ENCODE data around the gene RAD51B.

Gene RAD51B

DNA sequence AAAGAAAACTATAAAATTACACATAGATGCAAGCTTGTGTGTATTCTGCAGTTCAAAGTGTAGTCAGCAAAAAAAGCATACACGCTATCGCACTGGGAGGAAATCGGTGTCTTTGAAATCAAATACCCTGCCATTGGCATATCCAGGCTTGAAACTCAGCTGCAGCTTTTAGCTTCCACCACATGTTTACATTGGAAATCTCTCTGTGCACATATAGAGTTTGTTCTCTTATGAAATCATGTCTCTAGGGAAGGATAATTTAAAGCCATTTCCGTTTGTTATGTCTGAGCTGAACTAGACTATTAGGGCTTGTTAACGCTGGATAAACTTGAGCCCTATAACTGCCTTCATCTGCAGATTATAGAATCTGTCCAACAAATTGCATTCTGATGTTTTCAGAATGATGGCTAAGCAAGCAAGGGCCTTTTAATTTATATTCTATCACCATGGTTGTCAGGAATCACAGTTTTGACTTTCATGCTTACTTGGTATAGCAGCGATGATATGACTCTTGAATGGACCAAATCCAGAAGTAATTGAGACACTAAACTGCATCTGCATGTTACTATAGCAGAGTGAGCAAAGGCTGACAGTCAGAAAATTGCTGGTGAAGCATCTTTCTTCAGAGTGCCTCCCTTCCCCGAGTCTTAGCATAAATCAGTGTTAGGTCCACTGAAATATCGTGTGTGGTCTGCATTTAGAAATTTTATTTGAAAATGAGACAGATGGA, 530.5 kb downstream of the RAD51B start:
- no peak for FAIRE-seq
- no peak for DNase-seq (ENCODE audit: low spot score)

DNA sequence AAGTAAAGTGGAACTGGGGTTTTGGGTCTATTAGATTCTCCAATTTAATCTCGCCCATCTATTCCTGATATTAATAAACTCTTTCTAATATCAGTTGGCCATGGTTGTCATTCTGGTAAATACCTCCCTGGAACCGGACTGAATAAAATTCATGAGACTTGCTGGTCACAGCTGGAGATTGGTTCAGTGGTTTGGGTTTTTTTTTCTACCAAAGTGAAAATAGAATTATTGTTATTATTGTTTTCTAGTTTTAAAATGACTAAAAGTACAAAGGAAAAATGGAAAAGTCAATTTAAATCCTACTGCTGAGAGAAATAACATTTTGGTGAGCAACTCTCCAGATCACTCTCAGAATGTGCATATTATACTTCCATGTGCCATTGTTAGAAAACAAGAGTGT, 535.8 kb downstream of the RAD51B start:
- no peak for FAIRE-seq
- no peak for DNase-seq (ENCODE audit: low spot score)

DNA sequence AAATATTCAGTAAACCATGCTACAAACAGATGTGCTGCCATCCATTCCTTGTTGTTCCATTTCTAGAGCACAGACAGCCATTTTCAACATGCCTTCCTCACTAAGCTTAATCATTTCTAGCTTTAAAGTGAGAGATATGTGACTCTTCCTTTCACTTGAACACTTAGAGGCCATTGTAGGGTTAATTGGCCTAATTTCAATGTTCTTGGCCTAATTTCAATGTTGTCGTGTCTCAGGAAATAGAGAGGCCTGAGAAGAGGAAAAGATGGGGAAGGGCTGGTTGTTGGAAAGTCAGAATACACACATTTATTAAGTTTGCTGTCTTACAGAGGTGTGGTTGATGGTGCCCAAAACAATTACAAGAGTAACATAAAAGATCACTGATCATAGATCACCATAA, 538.2 kb downstream of the RAD51B start:
- DNase-seq (ENCODE audit: low spot score), result no peak
- no peak for FAIRE-seq

DNA sequence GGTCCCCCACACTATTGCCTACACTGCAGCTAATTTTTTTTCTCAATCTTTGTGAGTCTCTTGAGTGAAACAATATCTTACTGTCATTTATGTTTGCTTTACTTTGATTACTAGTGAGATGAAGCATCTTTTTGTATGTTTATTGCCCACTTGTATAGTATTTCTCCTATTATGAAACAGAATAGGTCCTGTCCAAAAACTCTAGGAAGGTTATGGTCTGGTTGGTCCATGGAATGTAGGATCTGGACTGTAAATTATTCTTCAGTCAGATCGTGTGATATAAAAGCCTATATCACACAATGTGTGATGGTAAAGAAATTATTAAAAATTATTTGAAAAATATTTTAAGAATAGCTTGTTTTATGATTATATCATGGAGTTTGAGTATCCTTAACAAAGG, 538.9 kb downstream of the RAD51B start:
- DNase-seq (ENCODE audit: low spot score) (no peak), FAIRE-seq (no peak)

DNA sequence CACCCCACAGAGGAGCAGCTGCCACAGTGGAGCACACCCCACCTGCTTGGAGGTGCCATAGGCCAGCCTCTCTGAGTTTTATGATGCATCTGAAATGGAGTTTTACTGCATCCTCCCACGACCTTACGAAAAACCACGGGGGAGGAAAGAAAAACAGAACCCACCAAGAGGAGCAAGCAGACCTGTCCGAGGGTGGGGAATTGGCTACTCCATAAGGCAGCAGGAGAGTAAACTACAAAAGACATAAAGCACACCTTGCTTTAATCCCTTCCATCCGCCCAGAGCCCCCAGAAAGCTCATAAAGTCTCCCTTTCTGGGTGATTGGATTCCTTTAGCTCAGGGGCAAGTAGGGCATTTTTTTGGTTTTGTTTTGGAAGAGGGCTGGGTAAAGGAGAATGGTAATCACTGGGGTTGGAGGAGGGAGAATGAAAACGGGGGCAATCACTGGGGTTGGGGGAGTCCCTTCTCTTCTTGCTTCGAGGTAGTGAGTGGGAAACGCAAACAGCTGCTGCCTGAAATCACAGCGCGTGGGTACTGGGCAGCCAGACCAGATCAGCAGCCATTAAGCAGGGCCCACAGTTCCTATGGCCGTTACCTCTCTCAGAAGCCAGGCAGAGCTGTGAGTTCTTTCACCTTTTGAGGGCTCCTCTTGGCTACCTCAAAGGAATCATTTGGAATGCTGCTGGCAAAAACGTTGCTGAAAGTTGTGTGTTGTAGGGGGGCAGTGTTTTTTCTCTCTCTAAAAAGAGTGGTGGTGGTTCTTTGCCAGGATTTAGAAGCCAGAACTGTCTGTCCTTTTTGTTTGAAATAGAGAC, 539.6 kb downstream of the RAD51B start:
- DNase-seq (ENCODE audit: low spot score) (no peak), FAIRE-seq (no peak)

DNA sequence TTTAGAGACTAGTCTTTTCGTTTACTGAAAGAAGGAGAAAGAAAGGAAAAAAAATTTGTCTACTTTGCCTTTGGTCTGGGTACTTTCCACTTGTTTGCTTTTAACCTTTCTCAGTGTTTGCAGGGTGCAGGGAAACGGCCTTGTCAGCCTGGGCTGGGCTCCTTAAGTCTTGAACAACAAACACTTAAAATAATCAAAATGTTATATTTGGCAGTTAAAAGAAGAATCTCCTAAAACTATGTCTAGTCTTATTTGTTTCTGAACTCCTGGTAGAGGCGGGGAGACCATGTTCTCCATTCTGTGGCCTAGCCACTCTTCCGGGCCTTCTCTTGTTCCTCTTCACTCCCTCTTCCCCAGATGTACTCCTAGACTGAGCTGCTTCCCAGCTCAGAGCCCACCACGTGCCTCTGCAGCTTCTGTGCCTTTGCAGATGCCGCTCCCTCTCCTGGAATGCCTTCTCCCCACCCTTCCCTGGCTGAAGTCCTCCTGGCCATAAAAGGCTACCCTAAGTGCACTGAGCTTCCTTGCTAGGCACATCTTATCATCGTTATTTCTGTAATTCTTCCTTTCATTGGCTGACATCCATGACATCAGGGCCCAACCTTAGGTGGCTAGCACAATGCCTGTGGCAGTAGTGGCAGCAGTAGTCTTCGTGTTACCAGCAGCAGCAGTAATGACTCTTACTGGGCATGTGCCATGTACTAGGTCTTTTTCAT, 540.4 kb downstream of the RAD51B start:
- DNase-seq (ENCODE audit: low spot score), result no peak
- FAIRE-seq, result no peak

DNA sequence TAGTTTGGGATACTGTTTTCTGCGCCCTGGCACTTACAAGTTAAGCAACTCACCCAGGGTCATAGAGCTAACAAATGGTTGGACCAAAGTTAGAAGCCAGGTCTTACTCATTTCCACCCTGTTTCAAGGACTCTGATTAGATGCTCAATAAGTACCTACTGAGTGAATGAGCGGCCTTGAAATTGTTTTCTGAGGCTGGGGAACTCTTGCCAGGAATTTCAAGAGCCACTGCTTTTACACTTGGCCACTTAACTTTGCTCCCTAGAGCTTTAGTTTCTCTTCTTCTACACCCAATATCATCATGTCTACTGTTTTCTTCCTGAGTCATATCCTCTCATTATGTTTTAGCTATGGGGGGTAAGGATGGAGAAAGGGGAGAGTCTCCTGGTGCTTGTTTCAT, 541.7 kb downstream of the RAD51B start:
- DNase-seq (ENCODE audit: low spot score) (peak; percentile 57), FAIRE-seq (no peak)

DNA sequence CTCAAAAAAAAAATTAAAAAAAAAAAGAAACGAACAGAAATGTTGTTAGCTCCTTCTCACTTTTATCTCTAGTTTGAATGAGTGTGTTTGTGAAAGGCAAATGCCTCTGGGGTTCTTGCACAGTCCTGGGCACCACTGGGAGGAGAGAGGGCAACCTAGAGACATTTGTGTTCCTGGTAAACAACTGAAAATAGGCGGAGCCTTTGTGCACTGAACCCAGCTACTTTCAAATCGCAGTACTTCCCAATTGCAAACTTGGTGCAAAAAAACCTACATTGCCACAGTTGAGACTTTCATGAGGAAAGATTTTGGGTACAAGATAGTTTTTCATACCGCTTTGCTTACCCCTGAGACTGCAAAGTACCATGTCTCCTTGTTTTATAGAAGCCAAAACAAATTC, 543.3 kb downstream of the RAD51B start:
- FAIRE-seq (no peak), DNase-seq (ENCODE audit: low spot score) (no peak)

DNA sequence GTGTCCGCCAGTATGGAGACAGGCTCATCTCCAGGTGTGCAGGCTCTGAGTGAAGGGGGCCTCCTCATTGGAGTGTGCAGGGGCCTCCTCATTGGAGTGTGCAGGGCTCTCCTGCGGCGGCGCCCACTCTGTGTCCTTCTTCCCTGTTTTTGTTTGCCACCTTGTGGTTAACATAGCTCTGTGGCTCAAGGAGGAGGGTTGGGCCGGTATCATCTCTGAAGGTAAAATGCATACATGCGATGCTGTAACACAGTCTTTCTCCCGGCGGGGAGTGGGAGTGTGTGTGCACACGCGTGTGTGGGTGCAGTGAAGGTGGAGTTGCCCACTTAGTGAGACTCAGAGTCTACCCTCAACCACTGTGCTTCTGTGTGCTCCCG, 543.9 kb downstream of the RAD51B start:
- FAIRE-seq (no peak), DNase-seq (ENCODE audit: low spot score) (no peak)

DNA sequence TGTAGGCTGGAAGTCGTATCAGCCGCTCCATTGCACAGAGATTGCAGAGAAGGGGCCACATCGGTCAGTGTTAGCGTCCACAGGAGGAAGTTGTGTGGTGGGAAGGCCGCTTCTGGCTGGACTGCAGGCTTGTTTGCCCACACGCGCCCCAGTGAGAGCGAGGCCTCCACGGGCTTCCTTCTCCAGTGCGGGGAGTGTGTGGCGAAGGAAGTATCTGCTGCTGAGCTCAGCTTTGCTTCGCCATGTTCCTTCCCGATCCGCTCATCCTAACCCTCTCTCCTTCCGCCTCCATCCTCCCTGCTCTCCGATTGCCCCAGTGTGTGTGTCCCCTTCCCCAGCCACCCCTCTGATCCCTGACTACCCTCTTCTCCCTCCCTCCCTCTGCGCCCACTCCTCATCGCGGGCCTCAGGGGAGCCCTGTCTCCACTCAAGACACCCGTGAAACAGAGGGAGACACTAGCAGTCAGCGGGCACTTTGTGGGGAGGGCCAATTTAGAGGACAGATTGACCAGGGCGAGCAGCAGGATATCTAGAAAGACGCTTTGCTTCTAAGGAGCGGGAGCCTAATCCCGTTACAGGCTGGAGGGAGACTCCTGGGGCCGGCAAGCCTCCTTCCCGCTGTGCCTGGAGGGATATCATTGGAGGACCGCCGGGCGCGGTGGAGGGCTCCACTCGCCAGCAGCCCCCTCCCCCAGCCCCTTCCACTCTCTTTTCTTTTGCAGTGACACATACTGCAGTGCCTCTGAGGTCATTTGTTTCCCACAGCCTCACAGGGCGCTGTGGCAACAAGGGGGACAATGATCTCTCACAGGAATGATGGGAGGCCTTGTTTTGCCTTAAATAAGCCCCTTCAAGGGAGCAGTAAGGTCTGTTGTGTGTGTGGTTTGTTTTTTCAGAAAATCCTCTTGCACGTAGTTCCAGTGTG, 544.5 kb downstream of the RAD51B start:
- DNase-seq (ENCODE audit: low spot score) (no peak), FAIRE-seq (no peak)

DNA sequence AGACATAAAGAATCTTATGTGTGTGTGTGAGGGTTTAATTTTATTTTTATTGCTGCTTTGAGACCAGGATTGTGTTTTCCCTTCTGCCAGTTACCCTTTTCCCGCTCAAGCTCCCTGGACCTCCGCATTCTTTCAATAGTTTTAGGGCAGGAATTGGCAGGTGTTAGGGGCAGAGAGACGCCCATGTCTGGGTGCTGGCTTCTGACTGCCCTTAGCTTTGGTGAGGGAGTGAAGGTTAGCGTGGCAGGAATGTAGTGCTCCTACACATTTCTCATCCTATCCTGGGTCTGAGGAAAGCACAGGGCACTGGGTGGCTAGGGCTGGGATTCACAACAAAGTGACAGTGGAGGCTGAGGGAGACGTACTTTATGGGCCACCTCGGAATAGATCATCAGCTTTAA, 545.2 kb downstream of the RAD51B start:
- no peak for FAIRE-seq
- DNase-seq (ENCODE audit: low spot score), result no peak

DNA sequence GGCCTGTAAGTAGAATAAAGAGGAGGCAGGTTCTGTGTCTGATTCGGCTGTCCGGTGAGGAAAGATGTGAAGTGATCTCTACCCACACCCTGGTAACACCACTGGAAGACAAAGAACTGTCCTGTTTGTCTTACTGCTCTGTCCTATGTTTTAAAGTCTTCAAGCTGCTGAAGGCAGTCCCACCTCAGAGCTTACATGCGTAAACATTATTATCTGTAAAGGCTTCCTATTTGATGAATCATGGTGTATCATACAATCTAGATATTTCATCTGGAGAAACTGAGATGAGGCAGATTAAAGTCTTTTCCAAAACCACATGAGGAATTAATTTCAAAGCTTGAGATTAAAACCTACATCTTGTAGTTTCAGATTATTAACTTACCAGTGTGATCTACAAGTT, 545.6 kb downstream of the RAD51B start:
- no peak for FAIRE-seq
- DNase-seq (ENCODE audit: low spot score), result peak; percentile 24

DNA sequence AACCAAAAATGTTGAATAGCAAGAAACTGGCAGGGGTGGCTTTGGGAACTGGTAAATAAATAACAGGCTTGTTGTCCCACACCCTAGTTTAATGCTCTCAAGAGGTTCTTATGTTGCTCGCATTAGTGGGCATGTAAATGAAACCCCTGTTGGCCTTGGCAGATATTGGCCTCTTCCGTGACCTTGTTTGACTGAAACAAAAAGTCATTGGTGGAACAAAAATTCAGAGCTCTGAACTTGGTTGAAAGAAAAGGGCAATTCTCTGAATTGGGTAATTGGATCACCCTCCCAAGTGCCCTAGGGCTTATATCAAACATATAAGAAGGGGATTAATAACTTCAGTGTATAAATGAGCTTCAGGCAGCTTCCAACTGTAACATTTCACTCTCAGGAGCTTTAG, 547.1 kb downstream of the RAD51B start:
- DNase-seq (ENCODE audit: low spot score) (no peak), FAIRE-seq (no peak)

DNA sequence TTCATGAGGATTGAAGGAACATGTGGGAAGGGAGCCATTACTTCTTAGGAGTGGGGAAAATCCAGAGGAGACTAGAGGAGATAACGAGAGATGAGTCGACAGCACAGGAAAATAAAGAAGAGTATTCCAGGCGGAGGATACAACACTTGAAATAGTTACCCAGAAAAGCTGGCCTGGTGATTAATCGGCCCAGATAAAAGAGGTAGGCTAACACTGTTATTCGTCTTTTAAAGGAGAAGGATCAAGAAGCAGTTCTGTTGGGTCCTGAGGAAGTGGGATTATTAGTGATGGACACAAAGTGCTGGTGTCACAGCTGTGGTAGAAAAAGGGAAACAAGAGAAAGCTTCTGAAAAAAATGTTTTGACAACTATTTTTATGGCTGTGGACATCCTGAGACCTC, 548.0 kb downstream of the RAD51B start:
- DNase-seq (ENCODE audit: low spot score), result no peak
- FAIRE-seq, result no peak

DNA sequence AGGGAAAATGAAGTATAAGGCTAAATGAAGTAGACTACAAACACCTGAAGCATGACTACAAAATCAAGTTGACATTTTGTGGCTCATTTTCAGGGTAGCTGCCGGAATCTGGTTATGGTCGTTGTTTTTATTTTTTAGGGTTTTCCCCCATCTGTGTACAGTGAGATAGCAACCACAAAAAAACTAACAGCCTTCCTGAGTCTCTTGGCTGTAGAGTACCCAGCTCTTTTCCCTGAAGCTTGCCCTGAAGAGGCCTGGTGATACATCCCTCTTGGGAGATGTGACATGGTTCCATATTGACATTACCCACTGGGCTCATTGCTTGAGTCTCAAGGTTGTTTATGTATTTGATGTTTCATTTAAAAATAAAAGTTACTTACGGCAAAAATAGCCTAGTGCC, 549.3 kb downstream of the RAD51B start:
- FAIRE-seq (no peak), DNase-seq (ENCODE audit: low spot score) (no peak)

DNA sequence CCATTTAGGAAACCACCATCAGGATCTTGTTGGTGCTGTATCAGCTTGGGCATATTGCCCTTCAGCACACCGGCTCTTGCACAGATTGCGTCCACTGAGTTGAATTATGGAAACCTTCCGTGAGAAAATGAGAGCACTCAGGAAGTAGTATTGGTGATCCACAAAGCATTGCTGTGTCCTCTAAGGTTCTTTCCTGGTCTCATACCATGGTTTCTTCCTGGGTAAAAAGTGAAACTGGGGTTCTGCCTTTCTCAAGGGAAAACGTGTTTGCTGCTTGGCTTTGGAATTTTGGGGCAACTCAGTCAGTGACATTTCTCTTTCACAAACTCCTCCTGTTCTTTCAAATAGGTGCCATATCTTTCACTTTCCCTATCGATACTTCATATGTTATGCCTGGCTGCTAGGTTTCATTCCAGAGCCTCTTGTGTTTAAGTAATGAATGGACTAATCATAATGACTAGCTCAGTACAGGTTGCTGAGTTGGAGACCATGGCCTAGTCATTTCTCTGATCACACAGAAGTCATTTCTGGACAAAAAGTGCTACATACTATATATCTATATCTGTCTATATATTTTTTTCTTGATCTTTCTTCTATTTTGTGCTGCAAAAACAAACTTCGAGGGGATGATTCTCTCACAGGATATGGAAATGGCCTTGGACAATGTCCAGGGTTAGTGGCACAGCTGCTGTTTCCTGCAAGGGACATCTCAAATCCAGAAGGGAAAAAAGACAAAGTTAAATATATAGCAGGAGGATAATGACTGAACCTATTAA, 549.9 kb downstream of the RAD51B start:
- no peak for FAIRE-seq
- no peak for DNase-seq (ENCODE audit: low spot score)

DNA sequence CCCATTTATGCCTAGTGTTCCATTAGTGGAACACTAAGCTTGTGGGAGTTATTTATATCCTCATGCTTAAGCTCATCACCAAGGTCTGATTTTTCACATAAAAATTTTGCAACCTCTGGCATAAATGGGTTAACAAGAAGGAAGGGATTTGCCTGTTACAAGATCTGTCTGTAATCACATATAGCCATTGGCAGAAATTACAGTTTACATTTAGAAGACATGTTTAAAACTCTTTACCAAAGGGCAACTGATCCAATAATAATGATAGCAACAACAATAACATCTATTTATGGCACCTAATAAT, 550.4 kb downstream of the RAD51B start:
- FAIRE-seq (no peak), DNase-seq (ENCODE audit: low spot score) (no peak)

DNA sequence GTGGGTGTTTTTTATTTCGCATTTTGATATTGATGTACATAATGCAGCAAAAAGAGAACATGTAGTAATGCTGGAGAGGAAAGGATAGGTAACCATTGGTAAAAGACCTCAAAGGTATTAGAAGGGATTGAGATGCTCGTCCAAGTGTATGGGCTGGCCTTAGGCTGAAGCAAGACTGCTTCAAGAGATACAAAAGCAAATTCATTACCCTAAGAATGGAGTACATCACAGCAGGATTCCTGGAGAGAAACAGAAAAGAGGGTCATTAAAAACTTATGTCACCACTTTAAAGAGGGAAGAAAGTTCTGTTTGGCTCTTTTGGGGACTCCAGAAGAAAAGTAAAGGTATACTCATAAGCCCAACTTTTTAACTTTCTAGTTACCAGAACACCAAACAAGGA, 552.8 kb downstream of the RAD51B start:
- DNase-seq (ENCODE audit: low spot score) (no peak), FAIRE-seq (no peak)

DNA sequence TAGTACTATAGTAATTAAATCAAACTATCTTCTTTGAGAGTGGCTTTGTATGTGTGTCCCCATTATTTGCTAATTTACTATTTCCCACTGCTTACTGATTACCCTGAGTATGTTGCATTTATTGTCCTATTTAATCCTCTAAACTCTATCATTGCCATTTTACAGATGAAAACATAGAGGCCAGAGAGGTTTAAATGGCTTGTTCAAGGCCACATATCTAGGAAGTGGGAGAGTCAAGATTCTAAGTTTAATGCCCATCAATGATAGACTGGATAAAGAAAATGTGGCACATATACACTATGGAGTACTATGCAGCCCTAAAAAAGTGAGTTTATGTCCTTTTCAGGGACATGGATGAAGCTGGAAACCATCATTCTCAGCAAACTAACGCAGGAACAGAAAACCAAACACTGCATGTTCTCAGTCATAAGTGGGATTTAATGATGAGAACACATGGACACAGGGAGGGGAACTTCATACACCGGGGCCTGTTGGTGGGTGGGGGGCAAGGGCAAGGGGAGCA, 553.6 kb downstream of the RAD51B start:
- DNase-seq (ENCODE audit: low spot score) (no peak), FAIRE-seq (no peak)

DNA sequence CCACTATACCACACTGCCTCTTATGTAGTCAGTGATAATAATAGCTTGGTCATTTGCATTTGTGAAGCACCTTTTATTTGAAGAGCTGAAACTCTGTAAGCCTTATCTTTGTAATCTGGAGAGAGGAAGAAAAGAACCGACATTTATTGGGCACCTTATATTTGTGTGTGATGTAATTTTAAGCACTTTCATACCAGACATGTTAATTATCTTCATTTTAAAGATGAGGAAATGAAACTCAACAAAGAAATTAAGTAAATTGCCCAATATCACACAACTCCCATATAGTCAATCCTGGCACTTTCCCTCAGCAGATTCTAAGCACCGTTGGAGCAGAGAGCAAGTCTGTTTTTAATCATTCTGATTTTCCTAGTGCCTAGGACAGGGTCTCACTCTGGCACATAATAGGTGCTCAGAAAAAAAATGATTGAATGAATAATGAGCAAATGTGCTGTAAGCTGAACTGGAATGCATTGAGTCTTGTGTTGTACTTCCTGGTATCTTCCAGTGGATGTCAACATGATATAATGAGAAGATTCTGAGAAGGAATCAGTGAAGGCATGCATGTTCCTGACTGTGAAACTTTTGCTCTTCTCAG, 554.4 kb downstream of the RAD51B start:
- DNase-seq (ENCODE audit: low spot score) (no peak), FAIRE-seq (no peak)

Measured in RCC 7860 (cell line).